Sigmoid colon (tissue), 7 donors: Measurements from ENCODE around the gene GRIN2A. TPM values are rescaled to one million over a fixed set of nuclear protein-coding genes. Genes with fewer than 3 reads are reported as not detected.

Experiments
- DNase-seq: peaks from one replicate; pipeline ENCODE4 v3.0.0-alpha.2; 2019
- H3K27ac ChIP-seq, 4 donors: fragments of 200-600 bp; sonication (generic); one replicate each; pipeline ENCODE4 v1.5.1; 2016 to 2019; ENCODE audit warnings: mild to moderate bottlenecking in 1 of 4
- H3K27me3 ChIP-seq, 3 donors: fragments of 200-600 bp; sonication (generic); one replicate each; pipeline ENCODE4 v1.5.1; 2019; ENCODE audit warnings: mild to moderate bottlenecking in 1 of 3
- H3K36me3 ChIP-seq, 4 donors: fragments of 200-600 bp; sonication (generic); one replicate each; pipeline ENCODE4 v1.5.1; 2016 to 2019
- H3K4me1 ChIP-seq, 4 donors: fragments of 200-600 bp; sonication (generic); one replicate each; pipeline ENCODE4 v1.5.1; 2017 to 2019
- H3K4me3 ChIP-seq, 4 donors: fragments of 200-600 bp; sonication (generic); one replicate each; pipeline ENCODE4 v1.5.1; 2017 to 2019; ENCODE audit warnings: mild to moderate bottlenecking in 2 of 4, moderate library complexity in 1 of 4
- H3K9me3 ChIP-seq, 4 donors: fragments of 200-600 bp in 3 of 4; sonication (generic) in 3 of 4; one replicate each; pipeline versions ENCODE4 v1.5.1 to v1.6.1; 2013 to 2019
- EP300 ChIP-seq, 4 donors: sonication (generic); formaldehyde crosslinking; IDR thresholded peaks; one replicate each; pipeline ENCODE4 v1.6.1; 2017; ENCODE audit warnings: antibody characterized with exemption in 4 of 4
- POLR2A ChIP-seq, 2 donors: fragments of 450-650 bp; IDR thresholded peaks; one replicate each; pipeline ENCODE4 v1.6.1; 2016; ENCODE audit warnings: antibody characterized with exemption in 2 of 2, mild to moderate bottlenecking in 2 of 2, moderate library complexity in 2 of 2
- POLR2AphosphoS5 ChIP-seq, 4 donors: sonication (generic); formaldehyde crosslinking; IDR thresholded peaks; one replicate each; pipeline ENCODE4 v1.6.1; 2017; ENCODE audit warnings: antibody characterized with exemption in 4 of 4
- WGBS, 2 donors: extraction: QIAGEN DNeasy Blood & Tissue Kit; methylation state at CpG; one replicate each; pipeline ENCODE4 v1.1.7; 2013; 5-methylcytosine and 5-hydroxymethylcytosine counted together
- intact Hi-C: fragments of 100-400 bp; cut with DNase I; formaldehyde crosslinking; loops from one replicate; pipeline ENCODE4 v1.15.1; 2023
- polyA plus RNA-seq, 3 donors: library from polyadenylated mRNA; stranded (reverse); fragments of 200-250 nt; gene quantifications; one replicate each; pipeline ENCODE4 v1.2.3, GENCODE V29; 2013
- total RNA-seq, 4 donors: library from RNA; depleted of rRNA; stranded (reverse); fragments of >200 nt; gene quantifications; one replicate each; pipeline ENCODE4 v1.1.0, GENCODE V29; 2016
- TF ChIP-seq, protein P1 (sequence below), 4 experiments: fragments of 450-650 bp in 3 of 4; fragments of 200-600 bp in 1 of 4; IDR thresholded peaks; one replicate each; pipeline ENCODE4 v1.5.1; 2016 to 2019; ENCODE audit warnings: antibody characterized with exemption in 4 of 4, mild to moderate bottlenecking in 3 of 4, moderate library complexity in 2 of 4
- donor health status: healthy with polysubstance abuse.
- donor health status: Bipolar disorder and iron deficiency.
- donor health status: healthy.

GRIN2A gene
- total and polyA plus RNA-seq, 7 donors, result under 0.01 to 0.36 (median 0.09) TPM

DNA sequence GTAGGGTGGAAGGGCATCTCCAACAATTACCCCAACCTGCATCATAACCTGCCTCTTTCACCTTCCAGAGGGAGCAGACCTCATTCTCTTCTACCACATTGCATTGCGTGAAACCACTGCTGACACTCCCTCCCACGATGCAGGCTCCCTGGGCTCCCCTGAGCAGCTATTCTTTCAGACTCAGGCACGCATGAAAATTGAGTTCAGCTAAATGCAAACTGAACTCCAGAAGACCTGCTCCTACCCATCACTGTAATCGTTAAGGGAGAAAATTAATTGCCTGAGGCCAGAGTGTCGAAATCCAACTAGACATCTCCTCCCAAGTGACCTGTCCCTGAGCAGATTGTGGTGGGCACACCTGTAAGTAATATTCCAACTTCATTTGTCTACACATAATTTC is 186.0 kb downstream of the GRIN2A start:
- WGBS, 2 donors, result 68 to 69% methylated on average over 5 of the region's 5 CpGs
- Histone ChIP-seq H3K4me1 (no peaks in the 10 kb centered on the region), H3K27ac (no peak overlapping the region), H3K27me3 (no peaks in the 10 kb centered on the region), H3K36me3 (no peaks in the 10 kb centered on the region), H3K4me3 (no peak overlapping the region), H3K9me3 (no peaks in the 10 kb centered on the region)
- intact Hi-C loops, result no loop called here
- TF ChIP-seq EP300 (IDR thresholded peaks at IDR 0.05), result no peak
- no peak for TF ChIP-seq POLR2AphosphoS5 (IDR thresholded peaks at IDR 0.05)
- DNase-seq, result no peak

- no peaks in the 10 kb centered on the region for H3K4me1 ChIP-seq
- H3K27me3 ChIP-seq, result no peaks in the 10 kb centered on the region
- no peaks in the 10 kb centered on the region for H3K9me3 ChIP-seq
- H3K4me3 ChIP-seq, result no peak overlapping the region
- H3K27ac ChIP-seq, result no peak overlapping the region
- no peak for TF ChIP-seq POLR2AphosphoS5 (IDR thresholded peaks at IDR 0.05)
- TF ChIP-seq EP300 (IDR thresholded peaks at IDR 0.05), result no peak
- TF ChIP-seq, protein P1, sequence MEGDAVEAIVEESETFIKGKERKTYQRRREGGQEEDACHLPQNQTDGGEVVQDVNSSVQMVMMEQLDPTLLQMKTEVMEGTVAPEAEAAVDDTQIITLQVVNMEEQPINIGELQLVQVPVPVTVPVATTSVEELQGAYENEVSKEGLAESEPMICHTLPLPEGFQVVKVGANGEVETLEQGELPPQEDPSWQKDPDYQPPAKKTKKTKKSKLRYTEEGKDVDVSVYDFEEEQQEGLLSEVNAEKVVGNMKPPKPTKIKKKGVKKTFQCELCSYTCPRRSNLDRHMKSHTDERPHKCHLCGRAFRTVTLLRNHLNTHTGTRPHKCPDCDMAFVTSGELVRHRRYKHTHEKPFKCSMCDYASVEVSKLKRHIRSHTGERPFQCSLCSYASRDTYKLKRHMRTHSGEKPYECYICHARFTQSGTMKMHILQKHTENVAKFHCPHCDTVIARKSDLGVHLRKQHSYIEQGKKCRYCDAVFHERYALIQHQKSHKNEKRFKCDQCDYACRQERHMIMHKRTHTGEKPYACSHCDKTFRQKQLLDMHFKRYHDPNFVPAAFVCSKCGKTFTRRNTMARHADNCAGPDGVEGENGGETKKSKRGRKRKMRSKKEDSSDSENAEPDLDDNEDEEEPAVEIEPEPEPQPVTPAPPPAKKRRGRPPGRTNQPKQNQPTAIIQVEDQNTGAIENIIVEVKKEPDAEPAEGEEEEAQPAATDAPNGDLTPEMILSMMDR (IDR thresholded peaks at IDR 0.05), result no peak
- TF ChIP-seq POLR2A (IDR thresholded peaks at IDR 0.05), result no peak
- no peaks in the 10 kb centered on the region for H3K36me3 ChIP-seq
- intact Hi-C loops, result no loop called here
- no peak for DNase-seq
- 88 to 93% methylated on average over 7 of the region's 7 CpGs for WGBS, 2 donors
These were observed 189.8 kb downstream of the GRIN2A start for GRCh38 chr16:9992441-9992840.

GRCh38 chr16:9980981-9981380 is 201.2 kb downstream of the GRIN2A start:
- DNase-seq, result no peak
- TF ChIP-seq EP300 (IDR thresholded peaks at IDR 0.05), result no peak
- WGBS, 2 donors, result 32 to 37% methylated on average over 1 of the region's 1 CpG

GRCh38 chr16:9978160-9978725 is 204.0 kb downstream of the GRIN2A start:
- 76 to 83% methylated on average over 2 of the region's 2 CpGs for WGBS, 2 donors
- DNase-seq, result no peak

More at GRCh38 chr16:9980981-9981380, 201.2 kb downstream of the GRIN2A start:
- no peaks in the 10 kb centered on the region for H3K27me3 ChIP-seq
- no peak overlapping the region for H3K4me3 ChIP-seq
- no peaks in the 10 kb centered on the region for H3K4me1 ChIP-seq
- H3K36me3 ChIP-seq, result no peaks in the 10 kb centered on the region
- intact Hi-C loops, result no loop called here
- no peaks in the 10 kb centered on the region for H3K9me3 ChIP-seq
- no peak overlapping the region for H3K27ac ChIP-seq

GRCh38 chr16:9977333-9977897 is 204.8 kb downstream of the GRIN2A start:
- H3K4me3 ChIP-seq, result no peak overlapping the region
- H3K27me3 ChIP-seq, result no peaks in the 10 kb centered on the region
- H3K27ac ChIP-seq, result no peak overlapping the region
- WGBS, 2 donors, result 33 to 72% methylated on average over 7 of the region's 7 CpGs
- no peak for TF ChIP-seq POLR2A (IDR thresholded peaks at IDR 0.05)
- TF ChIP-seq, protein P1 (IDR thresholded peaks at IDR 0.05), result no peak
- TF ChIP-seq EP300 (IDR thresholded peaks at IDR 0.05), result no peak
- no peak for TF ChIP-seq POLR2AphosphoS5 (IDR thresholded peaks at IDR 0.05)
- no peaks in the 10 kb centered on the region for H3K36me3 ChIP-seq
- no peaks in the 10 kb centered on the region for H3K4me1 ChIP-seq
- H3K9me3 ChIP-seq, result no peaks in the 10 kb centered on the region
- intact Hi-C loops, result no loop called here
- DNase-seq, result no peak

More at GRCh38 chr16:9978160-9978725, 204.0 kb downstream of the GRIN2A start:
- Histone ChIP-seq H3K27me3 (no peaks in the 10 kb centered on the region), H3K36me3 (no peaks in the 10 kb centered on the region), H3K4me3 (no peak overlapping the region), H3K4me1 (no peaks in the 10 kb centered on the region), H3K27ac (no peak overlapping the region), H3K9me3 (no peaks in the 10 kb centered on the region)
- TF ChIP-seq EP300 (IDR thresholded peaks at IDR 0.05), result no peak
- no peak for TF ChIP-seq POLR2AphosphoS5 (IDR thresholded peaks at IDR 0.05)
- TF ChIP-seq, protein P1 (IDR thresholded peaks at IDR 0.05), result no peak
- no peak for TF ChIP-seq POLR2A (IDR thresholded peaks at IDR 0.05)
- intact Hi-C loops, result no loop called here

DNA sequence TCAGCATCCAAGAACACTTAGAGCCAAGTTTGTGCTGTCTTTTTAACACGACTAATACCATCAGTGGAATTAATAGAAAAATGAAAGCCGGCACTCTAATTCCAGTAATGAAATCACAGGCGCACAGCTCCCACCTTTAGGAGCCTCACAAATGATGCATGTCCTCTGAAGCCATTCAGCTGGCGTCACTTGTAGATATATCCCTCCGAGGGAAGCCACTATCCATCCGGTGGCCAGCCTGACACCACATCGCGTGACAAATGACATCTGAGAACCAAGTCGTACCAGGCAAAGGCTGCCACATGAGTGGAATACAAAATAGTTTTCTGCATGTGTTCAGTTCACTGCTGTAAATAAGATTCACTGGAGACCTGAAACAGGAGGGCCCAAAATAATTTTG is 205.6 kb downstream of the GRIN2A start:
- Histone ChIP-seq H3K27ac (no peak overlapping the region), H3K4me1 (no peaks in the 10 kb centered on the region), H3K27me3 (no peaks in the 10 kb centered on the region), H3K4me3 (no peak overlapping the region), H3K36me3 (no peaks in the 10 kb centered on the region), H3K9me3 (no peaks in the 10 kb centered on the region)
- intact Hi-C loops, result no loop called here
- no peak for DNase-seq
- 83 to 84% methylated on average over 9 of the region's 9 CpGs for WGBS, 2 donors
- TF ChIP-seq EP300 (IDR thresholded peaks at IDR 0.05) (no peak), POLR2AphosphoS5 (IDR thresholded peaks at IDR 0.05) (no peak), POLR2A (IDR thresholded peaks at IDR 0.05) (no peak)
- TF ChIP-seq, protein P1 (IDR thresholded peaks at IDR 0.05), result no peak
